Right atrium auricular region (tissue), 2 donors: ENCODE data around the gene CRIP2. TPM values are rescaled to one million over a fixed set of nuclear protein-coding genes. Genes with fewer than 3 reads are reported as not detected.

Experiments
- DNase-seq: peaks from one replicate; pipeline ENCODE4 v3.0.0-alpha.2; 2019; ENCODE audit warnings: low spot score
- H3K27ac ChIP-seq, 2 donors: fragments of 200-600 bp; sonication (generic); 1 replicate in 1 of 2; 2 replicates in 1 of 2; pipeline ENCODE4 v1.5.1; 2016 to 2019
- H3K27me3 ChIP-seq, 2 donors: fragments of 200-600 bp; sonication (generic); one replicate each; pipeline versions ENCODE4 v1.5.1 to v1.6.0; 2017 to 2019
- H3K36me3 ChIP-seq: fragments of 200-600 bp; sonication (generic); one replicate; pipeline ENCODE4 v1.5.1; 2016
- H3K4me1 ChIP-seq, 2 donors: fragments of 200-600 bp; sonication (generic); one replicate each; pipeline versions ENCODE4 v1.5.1 to v1.6.0; 2017 to 2019
- H3K4me3 ChIP-seq, 2 donors: fragments of 200-600 bp; sonication (generic); 1 replicate in 1 of 2; 2 replicates in 1 of 2; pipeline ENCODE4 v1.5.1; 2017 to 2019; ENCODE audit warnings: mild to moderate bottlenecking in 1 of 2, moderate library complexity in 1 of 2
- H3K9me3 ChIP-seq, 2 donors: fragments of 200-600 bp; sonication (generic); one replicate each; pipeline ENCODE4 v1.5.1; 2019
- total RNA-seq, 2 donors: library from RNA; depleted of rRNA; stranded (reverse); fragments of >200 nt; gene quantifications; one replicate each; pipeline ENCODE4 v1.1.0, GENCODE V29; 2016
- TF ChIP-seq, protein P1 (sequence below), 2 donors: fragments of 200-600 bp; sonication (generic); IDR thresholded peaks; one replicate each; pipeline ENCODE4 v1.5.1; 2019; ENCODE audit warnings: antibody characterized with exemption in 2 of 2

Gene CRIP2
- total RNA-seq, 2 donors from 2014 or later, result 831 to 1,272 TPM

DNA sequence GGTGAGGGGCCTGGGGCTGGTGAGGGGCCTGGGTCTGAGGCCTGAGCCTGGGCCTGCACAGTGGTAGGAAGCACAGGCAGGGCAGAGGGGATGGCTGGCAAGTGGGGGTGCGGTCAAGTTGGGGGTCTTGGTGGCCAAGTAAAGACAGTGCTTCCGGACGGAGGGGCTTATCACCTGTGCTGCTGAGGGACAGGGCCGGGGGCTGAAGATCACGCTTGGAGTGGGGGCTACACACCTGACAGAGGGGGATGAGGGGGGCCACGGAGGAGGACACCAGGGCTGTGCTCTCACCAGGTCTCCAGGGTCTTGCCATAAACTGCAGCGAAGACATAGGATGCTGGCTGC is 28.6 kb downstream of the CRIP2 start:
- no peak for DNase-seq
- Histone ChIP-seq H3K27me3 (no peaks in the 10 kb centered on the region), H3K27ac (no peak overlapping the region), H3K4me1 (no peaks in the 10 kb centered on the region), H3K4me3 (no peak overlapping the region), H3K36me3 (no peaks in the 10 kb centered on the region), H3K9me3 (no peaks in the 10 kb centered on the region)
- TF ChIP-seq, protein P1, sequence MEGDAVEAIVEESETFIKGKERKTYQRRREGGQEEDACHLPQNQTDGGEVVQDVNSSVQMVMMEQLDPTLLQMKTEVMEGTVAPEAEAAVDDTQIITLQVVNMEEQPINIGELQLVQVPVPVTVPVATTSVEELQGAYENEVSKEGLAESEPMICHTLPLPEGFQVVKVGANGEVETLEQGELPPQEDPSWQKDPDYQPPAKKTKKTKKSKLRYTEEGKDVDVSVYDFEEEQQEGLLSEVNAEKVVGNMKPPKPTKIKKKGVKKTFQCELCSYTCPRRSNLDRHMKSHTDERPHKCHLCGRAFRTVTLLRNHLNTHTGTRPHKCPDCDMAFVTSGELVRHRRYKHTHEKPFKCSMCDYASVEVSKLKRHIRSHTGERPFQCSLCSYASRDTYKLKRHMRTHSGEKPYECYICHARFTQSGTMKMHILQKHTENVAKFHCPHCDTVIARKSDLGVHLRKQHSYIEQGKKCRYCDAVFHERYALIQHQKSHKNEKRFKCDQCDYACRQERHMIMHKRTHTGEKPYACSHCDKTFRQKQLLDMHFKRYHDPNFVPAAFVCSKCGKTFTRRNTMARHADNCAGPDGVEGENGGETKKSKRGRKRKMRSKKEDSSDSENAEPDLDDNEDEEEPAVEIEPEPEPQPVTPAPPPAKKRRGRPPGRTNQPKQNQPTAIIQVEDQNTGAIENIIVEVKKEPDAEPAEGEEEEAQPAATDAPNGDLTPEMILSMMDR (IDR thresholded peaks at IDR 0.05), result no peak

DNA sequence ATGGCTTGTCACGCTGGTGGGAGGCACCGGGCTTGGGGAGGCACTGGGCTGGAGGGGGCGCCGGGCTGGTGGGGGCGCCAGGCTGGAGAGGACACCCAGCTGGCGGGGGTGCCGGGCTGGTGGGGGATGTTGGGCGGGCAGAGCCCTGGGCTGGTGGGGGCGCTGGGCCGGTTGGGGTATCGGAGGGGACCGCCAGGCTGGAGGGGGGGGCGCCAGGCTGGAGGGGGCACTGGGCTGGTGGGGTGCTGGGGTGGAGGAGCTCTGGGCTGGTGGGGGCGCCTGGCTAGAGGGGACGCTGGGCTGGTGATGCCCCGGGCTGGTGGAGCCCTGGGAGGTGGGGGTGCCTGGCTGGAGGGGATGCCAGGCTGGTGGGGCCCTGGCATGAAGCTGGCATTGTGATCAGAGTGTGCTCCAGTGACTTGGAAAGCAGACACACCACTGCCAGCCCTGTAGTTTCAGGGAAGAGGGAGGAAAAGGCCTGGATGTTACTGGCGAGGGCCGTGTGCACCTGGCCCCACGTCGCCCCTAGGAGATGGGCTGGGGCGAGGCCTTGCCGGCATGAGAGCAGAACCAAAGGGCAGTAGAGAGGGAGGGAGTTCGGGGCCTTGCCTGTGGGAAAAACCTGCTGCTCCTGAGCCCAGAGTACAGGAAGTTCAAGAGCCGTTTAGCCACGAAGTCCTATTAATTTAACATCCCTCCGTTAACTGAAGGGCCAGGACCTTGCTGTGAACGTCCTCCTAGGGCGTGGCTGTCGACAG is 29.5 kb downstream of the CRIP2 start:
- Histone ChIP-seq H3K4me3 (no peak overlapping the region), H3K36me3 (no peaks in the 10 kb centered on the region), H3K27me3 (no peaks in the 10 kb centered on the region), H3K4me1 (no peaks in the 10 kb centered on the region), H3K27ac (no peak overlapping the region), H3K9me3 (no peaks in the 10 kb centered on the region)
- DNase-seq, result no peak
- TF ChIP-seq, protein P1 (IDR thresholded peaks at IDR 0.05), result no peak

DNA sequence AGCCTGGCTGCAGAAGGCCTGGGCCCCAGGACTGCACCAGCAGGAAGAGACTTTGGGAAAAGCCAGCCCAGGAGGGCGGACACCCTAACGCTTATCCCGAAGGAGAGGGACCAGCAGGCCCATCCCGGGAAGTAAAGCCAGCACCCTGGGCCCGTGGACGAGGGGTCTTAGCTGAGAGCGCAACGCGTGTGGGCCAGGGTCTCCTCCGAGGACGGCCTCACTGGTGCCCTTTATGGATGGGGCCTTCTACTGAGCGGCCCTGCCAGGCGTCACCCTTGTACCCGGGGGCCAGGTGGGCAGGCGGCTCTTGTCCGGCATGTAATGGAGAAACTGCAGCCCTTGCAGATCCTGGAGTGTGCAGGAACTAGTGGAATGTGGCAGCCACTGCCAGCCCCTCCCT is 30.5 kb downstream of the CRIP2 start:
- Histone ChIP-seq H3K36me3 (no peaks in the 10 kb centered on the region), H3K4me3 (no peak overlapping the region), H3K27me3 (no peaks in the 10 kb centered on the region), H3K4me1 (no peaks in the 10 kb centered on the region), H3K27ac (no peak overlapping the region), H3K9me3 (no peaks in the 10 kb centered on the region)
- TF ChIP-seq, protein P1 (IDR thresholded peaks at IDR 0.05), result no peak
- no peak for DNase-seq

- Histone ChIP-seq H3K36me3 (no peaks in the 10 kb centered on the region), H3K4me3 (no peak overlapping the region), H3K27ac (no peak overlapping the region), H3K27me3 (no peaks in the 10 kb centered on the region), H3K9me3 (no peaks in the 10 kb centered on the region), H3K4me1 (no peaks in the 10 kb centered on the region)
- DNase-seq, result no peak
- TF ChIP-seq, protein P1 (IDR thresholded peaks at IDR 0.05), result no peak
Measured at GRCh38 chr14:105507247-105507646, 32.6 kb downstream of the CRIP2 start.

DNA sequence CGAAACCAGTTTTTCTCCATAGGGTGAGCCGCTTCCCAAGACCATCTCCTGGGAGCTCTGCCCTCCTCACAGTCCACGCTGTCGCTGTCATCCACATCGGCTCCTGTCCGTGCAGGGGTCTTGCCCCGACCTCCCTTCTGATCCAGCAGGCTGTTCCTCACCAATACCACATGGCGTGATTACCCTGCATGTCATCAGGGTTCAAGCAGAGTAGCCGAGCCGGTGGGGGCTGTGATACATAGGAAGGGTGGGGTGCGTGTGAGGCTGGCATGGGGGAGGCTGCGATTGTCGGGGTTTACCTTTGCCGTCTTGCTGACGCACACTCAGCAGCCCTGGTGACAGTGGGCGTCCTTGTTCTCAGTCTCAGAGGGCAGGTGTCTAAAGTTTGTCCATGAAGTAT is 33.4 kb downstream of the CRIP2 start:
- TF ChIP-seq, protein P1 (IDR thresholded peaks at IDR 0.05), result no peak
- no peaks in the 10 kb centered on the region for H3K4me1 ChIP-seq
- H3K27me3 ChIP-seq, result no peaks in the 10 kb centered on the region
- H3K27ac ChIP-seq, result no peak overlapping the region
- DNase-seq, result no peak
- H3K4me3 ChIP-seq, result no peak overlapping the region
- no peaks in the 10 kb centered on the region for H3K36me3 ChIP-seq
- no peaks in the 10 kb centered on the region for H3K9me3 ChIP-seq

DNA sequence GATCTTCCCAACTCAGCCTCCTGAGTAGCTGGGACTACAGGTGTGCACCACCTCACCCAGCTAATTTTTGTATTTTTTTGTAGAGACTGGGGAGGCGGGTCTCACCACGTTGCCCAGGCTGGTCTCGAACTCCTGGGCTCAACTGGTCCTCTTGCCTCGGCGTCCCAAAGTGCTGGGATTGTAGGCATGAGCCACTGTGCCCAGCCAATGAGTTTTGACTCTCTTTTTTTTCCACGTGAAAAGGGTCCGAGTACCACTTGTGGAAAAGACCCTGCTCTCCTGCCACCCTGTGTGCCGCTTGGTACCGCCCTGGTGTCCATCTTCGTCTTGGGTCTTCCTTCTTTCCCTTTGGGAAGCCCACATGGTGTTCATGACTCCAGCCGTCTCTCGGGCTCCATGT is 34.0 kb downstream of the CRIP2 start:
- no peak for DNase-seq
- Histone ChIP-seq H3K4me1 (no peaks in the 10 kb centered on the region), H3K36me3 (no peaks in the 10 kb centered on the region), H3K27me3 (no peaks in the 10 kb centered on the region), H3K4me3 (no peak overlapping the region), H3K27ac (no peak overlapping the region), H3K9me3 (no peaks in the 10 kb centered on the region)
- TF ChIP-seq, protein P1 (IDR thresholded peaks at IDR 0.05), result no peak
